ENCODE data around the gene ULK4. TPM values are rescaled to one million over a fixed set of nuclear protein-coding genes. Genes with fewer than 3 reads are reported as not detected.

The ULK4 gene
- total and polyA plus RNA-seq, 9 of the 15 experiments (the other 6 are each of a cell fraction or from before 2014, with no cell fraction given) = 3.0 to 5.9 (median 3.5) TPM

DNA sequence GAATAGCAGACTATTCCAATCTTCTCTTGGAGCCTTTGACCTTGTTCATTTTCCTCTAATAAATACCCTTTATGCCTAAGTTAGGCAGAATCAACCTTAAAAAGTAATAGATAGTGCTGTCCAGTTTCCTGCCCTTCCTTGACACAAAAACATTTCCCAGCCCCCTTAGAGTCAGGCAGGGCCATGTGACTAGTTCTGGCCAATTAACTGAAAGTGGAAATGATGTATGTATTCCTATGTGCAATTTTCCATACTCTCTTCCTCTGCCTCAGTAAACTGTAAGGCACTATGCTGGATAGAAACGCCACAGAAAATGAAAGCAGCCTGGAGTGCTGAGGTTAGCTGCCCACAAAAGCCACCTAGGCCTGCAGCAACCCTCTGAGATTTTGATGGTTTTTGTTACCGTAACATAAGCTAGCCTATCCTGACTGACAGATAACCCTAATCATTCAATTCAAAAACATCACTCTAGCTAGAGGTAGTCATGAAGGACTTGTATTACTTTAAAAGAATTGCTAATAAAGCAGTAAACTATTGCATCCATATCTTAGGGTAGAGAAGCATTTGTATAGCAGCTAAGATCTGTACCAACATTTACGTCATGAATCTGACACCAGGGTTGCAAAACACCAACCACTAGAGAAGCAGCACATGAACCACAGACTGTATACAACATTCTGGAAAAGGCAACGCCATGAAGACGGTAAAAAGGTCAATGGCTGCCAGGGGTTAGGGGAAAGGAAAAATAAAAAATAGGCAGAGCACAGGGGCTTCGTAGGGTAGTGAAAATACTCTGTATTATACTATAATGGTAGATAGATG lies 112.9 kb downstream of the ULK4 start:
- Histone ChIP-seq H3K4me3 (no peak overlapping the region), H3K9me3 (replicated peaks; ENCODE audit: control insufficient read depth, insufficient read depth, low read depth, low read length) (no peaks in the 10 kb centered on the region), H3K79me2 (ENCODE audit: control insufficient read depth, insufficient read depth, low read length) (no peaks in the 10 kb centered on the region), H3K9me1 (ENCODE audit: control insufficient read depth, insufficient read depth, low read length) (no peaks in the 10 kb centered on the region), H3K36me3 (ENCODE audit: control insufficient read depth, insufficient read depth, low read length) (no peaks in the 10 kb centered on the region), H3K9ac (ENCODE audit: insufficient read depth in 1 of 2, low read depth in 2 of 2, low read length in 2 of 2) (no peak overlapping the region), H3K4me1 (replicated peaks in 1 of 2; ENCODE audit: control insufficient read depth in 2 of 2, insufficient read depth in 2 of 2, low read length in 2 of 2) (peaks cover 0 to 5% of the 10 kb centered on the region in 2 experiments; a peak in 1 of 5 replicates), H3K27ac (ENCODE audit: extremely low read depth, low read depth, low read length) (no peak overlapping the region), H3K27me3 (ENCODE audit: control insufficient read depth in 2 of 2, insufficient read depth in 2 of 2, low read length in 2 of 2) (peaks cover 0 to 8% of the 10 kb centered on the region in 2 experiments; a peak in 1 of 5 replicates), H2AFZ (ENCODE audit: low read depth, low read length) (no peak overlapping the region), H4K20me1 (replicated peaks; ENCODE audit: control insufficient read depth, insufficient read depth, low read length) (no peaks in the 10 kb centered on the region), H3K4me2 (ENCODE audit: insufficient read depth, low read length) (no peak overlapping the region)
- no TSS peak for BruUV-seq (replicated peaks)
- FAIRE-seq (no peak), DNase-seq (ENCODE audit: extremely low read depth in 1 of 4, low spot score in 3 of 4) (no peak), ATAC-seq (no peak)
- intact Hi-C loops (cut with micrococcal nuclease) = no loop called here
- 5% methylated on average over 6 of the region's 6 CpGs for WGBS (ENCODE audit: insufficient coverage, low coverage, missing lambda C conversion rate)
- ChIA-PET CTCF (ENCODE audit: low intra/inter-chr PET ratio) (no interaction called here), POLR2A (no interaction called here)
- TF ChIP-seq, protein P1, sequence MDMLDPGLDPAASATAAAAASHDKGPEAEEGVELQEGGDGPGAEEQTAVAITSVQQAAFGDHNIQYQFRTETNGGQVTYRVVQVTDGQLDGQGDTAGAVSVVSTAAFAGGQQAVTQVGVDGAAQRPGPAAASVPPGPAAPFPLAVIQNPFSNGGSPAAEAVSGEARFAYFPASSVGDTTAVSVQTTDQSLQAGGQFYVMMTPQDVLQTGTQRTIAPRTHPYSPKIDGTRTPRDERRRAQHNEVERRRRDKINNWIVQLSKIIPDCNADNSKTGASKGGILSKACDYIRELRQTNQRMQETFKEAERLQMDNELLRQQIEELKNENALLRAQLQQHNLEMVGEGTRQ (CRISPR knock-in tag; IDR thresholded peaks at IDR 0.05) = peak; percentile 57
- TF ChIP-seq RBM39 (optimal IDR thresholded peaks at IDR 0.05; ENCODE audit: low read depth, low read length) (no peak), NFYB (IDR thresholded peaks at IDR 0.05; ENCODE audit: extremely low read depth, insufficient read length) (peak; percentile 63)
- in situ Hi-C loops (cut with MboI) = no loop called here

- Histone ChIP-seq H3K4me1 (replicated peaks in 1 of 2; ENCODE audit: control insufficient read depth in 2 of 2, insufficient read depth in 2 of 2, low read length in 2 of 2) (peaks cover 0 to 6% of the 10 kb centered on the region in 2 experiments; a peak in 1 of 5 replicates), H3K36me3 (ENCODE audit: control insufficient read depth, insufficient read depth, low read length) (no peaks in the 10 kb centered on the region), H3K27ac (ENCODE audit: extremely low read depth, low read depth, low read length) (no peak overlapping the region), H3K4me3 (no peak overlapping the region), H3K9me1 (ENCODE audit: control insufficient read depth, insufficient read depth, low read length) (no peaks in the 10 kb centered on the region), H3K4me2 (ENCODE audit: insufficient read depth, low read length) (no peak overlapping the region), H2AFZ (ENCODE audit: low read depth, low read length) (no peak overlapping the region), H3K9me3 (replicated peaks; ENCODE audit: control insufficient read depth, insufficient read depth, low read depth, low read length) (no peaks in the 10 kb centered on the region), H3K79me2 (ENCODE audit: control insufficient read depth, insufficient read depth, low read length) (no peaks in the 10 kb centered on the region), H3K9ac (ENCODE audit: insufficient read depth in 1 of 2, low read depth in 2 of 2, low read length in 2 of 2) (no peak overlapping the region), H3K27me3 (ENCODE audit: control insufficient read depth in 2 of 2, insufficient read depth in 2 of 2, low read length in 2 of 2) (peaks cover 0 to 14% of the 10 kb centered on the region in 2 experiments; a peak in 1 of 5 replicates), H4K20me1 (replicated peaks; ENCODE audit: control insufficient read depth, insufficient read depth, low read length) (no peaks in the 10 kb centered on the region)
- in situ Hi-C loops (cut with MboI) = no loop called here
- POLR2A ChIA-PET = no interaction called here
- FAIRE-seq (no peak), DNase-seq (ENCODE audit: extremely low read depth in 1 of 4, low spot score in 3 of 4) (no peak), ATAC-seq (no peak)
- CTCF ChIA-PET (ENCODE audit: low intra/inter-chr PET ratio) = no interaction called here
- no peak for TF ChIP-seq ETS1 (conservative IDR thresholded peaks at IDR 0.05; ENCODE audit: control insufficient read depth, low read depth, low read length)
- 10% methylated on average over 1 of the region's 1 CpG for WGBS (ENCODE audit: insufficient coverage, low coverage, missing lambda C conversion rate)
- no TSS peak for BruUV-seq (replicated peaks)
- intact Hi-C loops (cut with micrococcal nuclease) = no loop called here
These were observed 114.2 kb downstream of the ULK4 start for GRCh38 chr3:41847679-41848078.

Measured in K562 (cell line).